Neural progenitor cell (in vitro differentiated cells): ENCODE data around the gene GLYATL2. TPM values are rescaled to one million over a fixed set of nuclear protein-coding genes. Genes with fewer than 3 reads are reported as not detected.

Experiments used
- DNase-seq: peaks from one replicate; pipeline ENCODE4 v3.0.0-alpha.2; 2016; ENCODE audit warnings: low spot score
- H2AFZ ChIP-seq: fragments of 200-600 bp; sonication (generic); replicated peaks from 2 replicates; pipeline ENCODE4 v1.6.1; 2016; ENCODE audit warnings: antibody characterized with exemption
- H3F3A ChIP-seq: fragments of 200-600 bp; sonication (generic); 2 replicates; pipeline ENCODE4 v1.6.1; 2016; ENCODE audit warnings: antibody characterized with exemption, low read depth
- H3K27ac ChIP-seq: fragments of 200-600 bp; sonication (generic); 2 replicates; pipeline ENCODE4 v1.5.1; 2016; ENCODE audit warnings: mild to moderate bottlenecking
- H3K27me3 ChIP-seq: fragments of 200-600 bp; sonication (generic); 2 replicates; pipeline ENCODE4 v1.6.1; 2016; ENCODE audit warnings: mild to moderate bottlenecking, moderate library complexity
- H3K36me3 ChIP-seq: fragments of 200-600 bp; sonication (generic); 2 replicates; pipeline ENCODE4 v1.5.1; 2016
- H3K4me1 ChIP-seq: fragments of 200-600 bp; sonication (generic); 2 replicates; pipeline ENCODE4 v1.6.1; 2016; ENCODE audit warnings: mixed run types
- H3K4me2 ChIP-seq: fragments of 200-600 bp; sonication (generic); 2 replicates; pipeline ENCODE4 v1.6.1; 2016
- H3K4me3 ChIP-seq: fragments of 200-600 bp; sonication (generic); 2 replicates; pipeline ENCODE4 v1.5.1; 2016
- H3K79me2 ChIP-seq: fragments of 200-600 bp; sonication (generic); 2 replicates; pipeline ENCODE4 v1.6.1; 2016; ENCODE audit warnings: low read depth
- H3K9ac ChIP-seq: fragments of 200-600 bp; sonication (generic); 2 replicates; pipeline ENCODE4 v1.6.1; 2016
- H3K9me3 ChIP-seq: fragments of 200-600 bp; sonication (generic); 2 replicates; pipeline ENCODE4 v1.5.1; 2016; ENCODE audit warnings: low read depth
- H4K20me1 ChIP-seq: fragments of 200-600 bp; sonication (generic); 2 replicates; pipeline ENCODE4 v1.6.1; 2016; ENCODE audit warnings: low read depth
- H3K27ac Mint-ChIP-seq: 3 replicates; pipeline ENCODE4 v1.8.0; 2021; ENCODE audit warnings: mixed read lengths
- H3K27me3 Mint-ChIP-seq: 2 replicates; pipeline ENCODE4 v1.8.0; 2022; ENCODE audit warnings: low read depth, mild to moderate bottlenecking, inconsistent platforms, moderate library complexity, mixed read lengths; ENCODE audit not compliant: insufficient read depth
- H3K36me3 Mint-ChIP-seq: 3 replicates; pipeline ENCODE4 v1.8.0; 2021; ENCODE audit warnings: mixed read lengths
- H3K4me1 Mint-ChIP-seq: 3 replicates; pipeline ENCODE4 v1.8.0; 2021; ENCODE audit warnings: mixed read lengths
- H3K4me3 Mint-ChIP-seq: 3 replicates; pipeline ENCODE4 v1.8.0; 2021; ENCODE audit warnings: mild to moderate bottlenecking, moderate library complexity, mixed read lengths
- H3K9me3 Mint-ChIP-seq: 3 replicates; pipeline ENCODE4 v1.8.0; 2020; ENCODE audit warnings: mixed read lengths
- CTCF ChIP-seq: fragments of 200-600 bp; sonication (generic); IDR thresholded peaks from 2 replicates; pipeline ENCODE4 v1.5.1; 2017; ENCODE audit warnings: antibody characterized with exemption, mild to moderate bottlenecking
- EZH2 ChIP-seq: fragments of 200-600 bp; sonication (generic); IDR thresholded peaks from 2 replicates; pipeline ENCODE4 v1.6.1; 2017; ENCODE audit warnings: antibody characterized with exemption, mild to moderate bottlenecking, moderate library complexity
- EZH2phosphoT487 ChIP-seq: fragments of 200-600 bp; sonication (generic); IDR thresholded peaks from 2 replicates; pipeline ENCODE4 v1.6.1; 2017; ENCODE audit warnings: antibody characterized with exemption
- total RNA-seq: library from RNA; depleted of rRNA; stranded (reverse); fragments of >200 nt; gene quantifications from 2 replicates; pipeline ENCODE4 v1.2.3, GENCODE V29; 2015; ENCODE audit warnings: low replicate concordance

Gene GLYATL2
- total RNA-seq, 1 donor from 2014 or later = 2.7 TPM

GRCh38 chr11:58807343-58807742 lies 37.2 kb downstream of the GLYATL2 start:
- Histone ChIP-seq H3K9me3 (peaks cover 21% of the 10 kb centered on the region), H3K4me1 (no peaks in the 10 kb centered on the region), H3K27ac (no peak overlapping the region), H3K79me2 (no peaks in the 10 kb centered on the region), H2AFZ (no peak overlapping the region), H3K27me3 (no peaks in the 10 kb centered on the region), H3F3A (no peaks in the 10 kb centered on the region), H3K36me3 (no peaks in the 10 kb centered on the region), H4K20me1 (no peaks in the 10 kb centered on the region), H3K4me2 (no peak overlapping the region), H3K9ac (no peak overlapping the region), H3K4me3 (no peak overlapping the region)
- no peak for DNase-seq
- TF ChIP-seq CTCF = no peak
- TF ChIP-seq EZH2phosphoT487 = no peak
- TF ChIP-seq EZH2 = no peak
- peaks cover 2% of the 10 kb centered on the region for H3K27me3 Mint-ChIP-seq
- H3K9me3 Mint-ChIP-seq = peaks cover 7% of the 10 kb centered on the region
- no peaks in the 10 kb centered on the region for H3K36me3 Mint-ChIP-seq
- H3K27ac Mint-ChIP-seq = no peak overlapping the region
- H3K4me3 Mint-ChIP-seq = no peak overlapping the region
- no peaks in the 10 kb centered on the region for H3K4me1 Mint-ChIP-seq

- no peak overlapping the region for H3K27ac ChIP-seq
- H3K9ac ChIP-seq = no peak overlapping the region
- Mint-ChIP-seq H3K9me3 (no peaks in the 10 kb centered on the region), H3K27me3 (peaks cover 2% of the 10 kb centered on the region), H3K4me1 (no peaks in the 10 kb centered on the region), H3K36me3 (no peaks in the 10 kb centered on the region), H3K4me3 (no peak overlapping the region), H3K27ac (no peak overlapping the region)
- no peaks in the 10 kb centered on the region for H3K4me1 ChIP-seq
- H3K9me3 ChIP-seq = peaks cover 25% of the 10 kb centered on the region
- H3K27me3 ChIP-seq = no peaks in the 10 kb centered on the region
- no peak for DNase-seq
- H2AFZ ChIP-seq = no peak overlapping the region
- no peak overlapping the region for H3K4me3 ChIP-seq
- H3F3A ChIP-seq = no peaks in the 10 kb centered on the region
- no peak for TF ChIP-seq EZH2
- no peak for TF ChIP-seq CTCF
- TF ChIP-seq EZH2phosphoT487 = no peak
- H3K79me2 ChIP-seq = no peaks in the 10 kb centered on the region
- H3K36me3 ChIP-seq = no peaks in the 10 kb centered on the region
- no peak overlapping the region for H3K4me2 ChIP-seq
- H4K20me1 ChIP-seq = no peaks in the 10 kb centered on the region
These were observed 39.4 kb downstream of the GLYATL2 start for GRCh38 chr11:58805065-58805464.

- Histone ChIP-seq H3K79me2 (no peaks in the 10 kb centered on the region), H3K36me3 (no peaks in the 10 kb centered on the region), H3K9ac (no peak overlapping the region), H2AFZ (no peak overlapping the region), H3F3A (no peaks in the 10 kb centered on the region), H3K9me3 (peaks cover 26% of the 10 kb centered on the region), H3K4me1 (no peaks in the 10 kb centered on the region), H3K27ac (no peak overlapping the region), H3K27me3 (no peaks in the 10 kb centered on the region), H3K4me3 (no peak overlapping the region), H3K4me2 (no peak overlapping the region), H4K20me1 (no peaks in the 10 kb centered on the region)
- Mint-ChIP-seq H3K4me3 (no peak overlapping the region), H3K27ac (no peak overlapping the region), H3K4me1 (no peaks in the 10 kb centered on the region), H3K27me3 (no peaks in the 10 kb centered on the region), H3K9me3 (no peaks in the 10 kb centered on the region), H3K36me3 (no peaks in the 10 kb centered on the region)
- no peak for DNase-seq
- TF ChIP-seq EZH2 = no peak
- no peak for TF ChIP-seq EZH2phosphoT487
- TF ChIP-seq CTCF = no peak
These were observed 42.4 kb downstream of the GLYATL2 start for GRCh38 chr11:58801974-58802545.
